GM13976 (cell line): ENCODE measurements around the gene KIRREL3.

Experiments used
- DNase-seq: peaks from one replicate; pipeline ENCODE4 v3.0.0; 2012; ENCODE audit warnings: low spot score
- in situ Hi-C: fragments of 300-500 bp; cut with MboI; formaldehyde crosslinking; loops from one replicate; pipeline ENCODE4 v1.12.0; 2022; ENCODE audit warnings: low sequenced_read_pairs, mixed read lengths, inconsistent platforms; ENCODE audit not compliant: unreplicated experiment
- TF ChIP-seq, protein P1 (sequence below): IDR thresholded peaks from 2 replicates; pipeline ENCODE4 v1.5.1; 2012; ENCODE audit warnings: borderline replicate concordance, mild to moderate bottlenecking; ENCODE audit not compliant: insufficient read depth; ENCODE audit errors: extremely low read depth, missing control alignments, control extremely low read depth

Gene KIRREL3

DNA sequence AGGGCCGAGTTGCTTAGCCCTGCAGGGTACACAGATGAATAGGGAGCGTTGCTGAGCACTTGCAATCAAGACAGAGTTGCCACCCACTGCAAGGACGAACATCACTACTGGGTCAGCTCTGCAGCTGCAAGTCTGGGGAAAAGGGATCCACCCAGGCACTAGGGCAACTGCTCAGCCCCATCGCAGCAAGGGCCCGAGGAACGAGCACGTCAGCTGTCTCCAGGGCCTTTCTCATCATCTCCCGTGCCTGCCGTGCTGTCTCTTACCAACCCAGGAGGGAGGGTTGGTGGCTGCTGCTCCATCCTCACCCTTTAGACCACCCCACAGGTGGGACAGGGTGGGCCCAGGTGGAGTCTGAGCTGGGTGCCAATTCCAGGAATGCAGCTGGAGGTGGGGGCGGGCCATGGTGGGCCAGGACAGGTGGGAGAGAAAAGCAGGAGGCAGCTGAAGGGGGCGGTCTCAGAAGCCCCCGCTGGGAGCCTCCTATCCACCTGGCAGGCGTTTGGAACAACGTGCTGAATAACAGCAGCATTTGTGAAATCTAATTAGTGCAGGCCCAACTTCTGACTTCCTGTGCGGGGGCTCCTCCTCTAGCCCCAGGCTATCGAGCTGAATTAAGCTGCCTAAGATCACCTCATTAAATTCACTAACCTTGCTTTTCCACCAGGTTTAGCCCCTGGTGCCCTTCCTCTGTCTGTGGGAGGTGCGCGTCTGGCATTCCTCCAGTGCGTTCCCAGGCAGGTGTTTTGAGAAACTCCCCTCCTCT, 392.6 kb downstream of the KIRREL3 start:
- in situ Hi-C loops, result no loop called here
- DNase-seq, result no peak
- TF ChIP-seq, protein P1, sequence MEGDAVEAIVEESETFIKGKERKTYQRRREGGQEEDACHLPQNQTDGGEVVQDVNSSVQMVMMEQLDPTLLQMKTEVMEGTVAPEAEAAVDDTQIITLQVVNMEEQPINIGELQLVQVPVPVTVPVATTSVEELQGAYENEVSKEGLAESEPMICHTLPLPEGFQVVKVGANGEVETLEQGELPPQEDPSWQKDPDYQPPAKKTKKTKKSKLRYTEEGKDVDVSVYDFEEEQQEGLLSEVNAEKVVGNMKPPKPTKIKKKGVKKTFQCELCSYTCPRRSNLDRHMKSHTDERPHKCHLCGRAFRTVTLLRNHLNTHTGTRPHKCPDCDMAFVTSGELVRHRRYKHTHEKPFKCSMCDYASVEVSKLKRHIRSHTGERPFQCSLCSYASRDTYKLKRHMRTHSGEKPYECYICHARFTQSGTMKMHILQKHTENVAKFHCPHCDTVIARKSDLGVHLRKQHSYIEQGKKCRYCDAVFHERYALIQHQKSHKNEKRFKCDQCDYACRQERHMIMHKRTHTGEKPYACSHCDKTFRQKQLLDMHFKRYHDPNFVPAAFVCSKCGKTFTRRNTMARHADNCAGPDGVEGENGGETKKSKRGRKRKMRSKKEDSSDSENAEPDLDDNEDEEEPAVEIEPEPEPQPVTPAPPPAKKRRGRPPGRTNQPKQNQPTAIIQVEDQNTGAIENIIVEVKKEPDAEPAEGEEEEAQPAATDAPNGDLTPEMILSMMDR, result no peak

DNA sequence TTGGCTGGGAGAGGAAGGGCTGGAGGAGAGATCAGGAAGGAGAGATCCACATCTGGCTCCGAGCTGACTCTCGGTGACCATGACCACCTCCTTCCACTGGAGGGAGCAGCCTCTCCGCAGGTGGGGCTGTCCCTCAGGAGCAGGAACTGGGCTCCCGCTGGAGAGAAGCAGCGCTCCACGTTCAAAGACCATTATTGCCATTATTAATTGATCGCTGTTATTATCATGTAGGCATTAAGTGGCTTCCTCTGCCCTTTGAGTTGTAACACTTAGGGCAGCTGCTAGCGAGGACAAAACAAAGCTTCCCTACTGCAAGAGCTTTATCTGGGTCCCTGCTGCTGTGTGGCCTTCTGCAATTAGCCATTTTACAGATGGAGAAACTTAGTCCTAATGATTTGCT, 393.2 kb downstream of the KIRREL3 start:
- in situ Hi-C loops, result no loop called here
- DNase-seq, result peak; percentile 69
- TF ChIP-seq, protein P1, result peak; percentile 35

DNA sequence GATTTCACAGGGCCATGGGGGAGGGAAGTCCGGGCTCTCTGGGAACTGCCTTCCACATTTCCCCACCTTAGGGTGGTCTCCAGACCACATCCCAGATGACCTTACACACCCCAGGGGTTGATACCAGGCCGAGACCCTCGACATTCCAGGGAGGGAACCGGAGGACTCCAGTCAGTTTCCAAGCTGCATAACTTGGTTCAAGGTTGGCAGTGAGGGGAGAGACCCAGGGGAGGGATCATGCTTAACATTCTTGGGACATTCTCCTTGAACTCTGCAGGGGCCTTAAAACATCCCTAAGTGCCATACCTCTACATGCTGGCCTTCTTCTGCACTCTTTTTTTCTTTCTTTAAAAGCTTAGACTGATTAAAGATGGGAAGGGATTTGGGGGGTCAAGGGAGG, 394.1 kb downstream of the KIRREL3 start:
- in situ Hi-C loops, result no loop called here
- DNase-seq, result no peak
- TF ChIP-seq, protein P1, result no peak

DNA sequence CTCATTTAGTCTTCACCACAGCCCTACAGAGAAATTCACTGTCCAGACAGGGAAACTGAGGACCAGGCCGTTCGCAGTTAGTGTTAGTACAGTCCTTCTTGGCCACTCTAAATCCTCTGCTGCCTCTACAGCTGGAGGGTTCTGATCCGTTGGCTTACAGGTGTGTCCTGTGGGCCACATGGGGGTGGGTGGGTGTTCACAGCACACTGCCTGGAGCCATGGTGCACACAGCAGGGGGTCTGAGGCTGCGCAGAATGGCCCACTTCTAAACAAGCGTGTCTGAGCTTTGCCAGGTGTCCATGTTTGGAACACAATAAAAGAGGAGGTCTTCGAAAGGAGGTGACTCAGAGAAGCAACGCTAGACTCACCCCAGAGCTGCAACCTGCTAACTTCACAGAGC, 396.1 kb downstream of the KIRREL3 start:
- in situ Hi-C loops, result no loop called here
- DNase-seq, result no peak
- TF ChIP-seq, protein P1, result no peak

DNA sequence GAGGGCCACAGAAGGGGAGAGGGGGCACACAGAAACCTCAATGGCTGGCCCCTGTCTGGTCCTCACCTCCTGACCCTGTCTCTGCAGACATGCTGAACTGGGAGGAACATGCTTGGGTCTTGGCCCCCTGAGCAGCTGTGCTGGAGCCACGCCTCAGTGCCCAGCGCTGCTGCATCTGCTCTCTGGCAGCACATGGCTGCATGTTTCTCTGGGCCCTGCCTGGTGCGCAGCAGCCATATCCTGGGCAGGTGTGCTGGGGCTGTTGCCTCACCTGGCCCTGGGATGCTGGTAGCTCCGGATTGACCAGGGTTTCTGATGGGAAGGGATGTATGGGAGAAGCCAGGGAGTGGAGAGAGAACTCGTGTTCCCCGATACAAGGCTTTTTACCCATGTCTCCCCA, 397.1 kb downstream of the KIRREL3 start:
- in situ Hi-C loops, result no loop called here
- DNase-seq, result no peak

DNA sequence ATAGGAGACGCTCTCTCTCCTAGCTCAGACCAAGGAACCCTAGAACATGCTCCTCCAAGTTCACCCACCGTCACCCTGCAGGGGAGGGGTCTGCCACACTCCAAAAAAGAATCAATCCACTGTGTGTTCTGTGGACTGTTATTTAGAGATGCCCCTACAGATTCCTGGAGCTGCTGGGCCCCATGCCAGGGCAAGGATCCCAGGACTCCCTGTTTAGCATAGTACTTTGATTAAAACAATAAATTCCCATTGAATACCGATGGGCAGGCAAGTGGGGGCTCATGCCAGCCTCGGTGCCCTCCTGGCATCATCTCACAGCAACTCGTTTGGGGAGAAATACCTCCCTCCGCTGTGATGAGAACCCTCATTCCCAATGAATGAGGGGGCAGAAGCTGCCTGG, 397.6 kb downstream of the KIRREL3 start:
- DNase-seq, result no peak
- in situ Hi-C loops, result no loop called here
- TF ChIP-seq, protein P1, result no peak

More for the DNA sequence above, 397.1 kb downstream of the KIRREL3 start:
- TF ChIP-seq, protein P1, result no peak
